CD14-positive monocyte (primary cell): ENCODE measurements around the gene CEMP1. TPM values are rescaled to one million over a fixed set of nuclear protein-coding genes. Genes with fewer than 3 reads are reported as not detected.

ENCODE experiments used
- DNase-seq, 3 donors: peaks; one replicate each; pipeline ENCODE4 v3.0.0-alpha.2; 2011 to 2022
- H2AFZ ChIP-seq: 2 replicates; pipeline ENCODE4 v1.6.0; 2012; ENCODE audit warnings: mild to moderate bottlenecking, low read depth, low read length, inconsistent platforms; ENCODE audit not compliant: insufficient read depth, poor library complexity, severe bottlenecking
- H3K27ac ChIP-seq, 2 donors: 1 replicate in 1 of 2; 2 replicates in 1 of 2; pipeline ENCODE4 v1.5.1; 2012 to 2013; ENCODE audit warnings: low read length in 2 of 2, control low read depth in 1 of 2, inconsistent platforms in 1 of 2, low read depth in 1 of 2, mild to moderate bottlenecking in 1 of 2
- H3K27me3 ChIP-seq, 2 donors: one replicate each; pipeline versions ENCODE4 v1.6.0 to v1.6.1; 2011 to 2013; ENCODE audit warnings: low read length in 2 of 2; ENCODE audit not compliant: control insufficient read depth in 2 of 2, insufficient read depth in 2 of 2
- H3K36me3 ChIP-seq, 2 donors: replicated peaks in 1 of 2; 1 replicate in 1 of 2; 2 replicates in 1 of 2; pipeline versions ENCODE4 v1.5.1 to v1.6.1; 2012 to 2013; ENCODE audit warnings: low read length in 2 of 2, control low read depth in 1 of 2, inconsistent platforms in 1 of 2, mild to moderate bottlenecking in 1 of 2; ENCODE audit not compliant: insufficient read depth in 2 of 2, control insufficient read depth in 1 of 2
- H3K4me1 ChIP-seq, 2 donors: 1 replicate in 1 of 2; 2 replicates in 1 of 2; pipeline versions ENCODE4 v1.5.1 to v1.6.1; 2012 to 2013; ENCODE audit warnings: low read length in 2 of 2, control low read depth in 1 of 2, inconsistent platforms in 1 of 2, mild to moderate bottlenecking in 1 of 2, moderate library complexity in 1 of 2; ENCODE audit not compliant: insufficient read depth in 2 of 2, control insufficient read depth in 1 of 2
- H3K4me2 ChIP-seq: replicated peaks from 2 replicates; pipeline ENCODE3; 2012; ENCODE audit warnings: low read length, moderate library complexity, mild to moderate bottlenecking; ENCODE audit not compliant: poor library complexity, severe bottlenecking; ENCODE audit errors: extremely low read depth
- H3K4me3 ChIP-seq, 3 experiments: fragments of 200-600 bp in 1 of 3; sonication (generic) in 1 of 3; replicated peaks in 1 of 3; 1 replicate in 2 of 3; 2 replicates in 1 of 3; pipeline ENCODE4 v1.5.1; 2011 to 2013; ENCODE audit warnings: low read length in 3 of 3, mild to moderate bottlenecking in 3 of 3, control low read depth in 2 of 3, low read depth in 2 of 3, inconsistent platforms in 1 of 3, moderate library complexity in 1 of 3
- H3K79me2 ChIP-seq: 2 replicates; pipeline ENCODE4 v1.6.0; 2012; ENCODE audit warnings: mild to moderate bottlenecking, control low read depth, inconsistent platforms, low read length, moderate library complexity; ENCODE audit not compliant: insufficient read depth
- H3K9ac ChIP-seq: 2 replicates; pipeline ENCODE4 v1.6.0; 2017; ENCODE audit warnings: low read length, mild to moderate bottlenecking; ENCODE audit not compliant: insufficient read depth, poor library complexity, severe bottlenecking
- H3K9me3 ChIP-seq, 2 donors: replicated peaks in 1 of 2; 1 replicate in 1 of 2; 2 replicates in 1 of 2; pipeline versions ENCODE4 v1.5.1 to v1.6.1; 2012 to 2013; ENCODE audit warnings: low read length in 2 of 2, control low read depth in 1 of 2; ENCODE audit not compliant: control insufficient read depth in 1 of 2, insufficient read depth in 1 of 2
- H4K20me1 ChIP-seq: 2 replicates; pipeline ENCODE4 v1.6.0; 2012; ENCODE audit warnings: mild to moderate bottlenecking, low read length, control low read depth, moderate library complexity; ENCODE audit not compliant: insufficient read depth
- H3K27ac Mint-ChIP-seq, 7 donors: one replicate each; pipeline ENCODE4 v1.8.0; 2020; ENCODE audit warnings: mild to moderate bottlenecking in 7 of 7, mixed read lengths in 7 of 7, moderate library complexity in 6 of 7, inconsistent platforms in 2 of 7
- H3K27me3 Mint-ChIP-seq, 3 donors: one replicate each; pipeline ENCODE4 v1.8.0; 2021 to 2022; ENCODE audit warnings: low read depth in 3 of 3, mild to moderate bottlenecking in 3 of 3, mixed read lengths in 3 of 3, moderate library complexity in 3 of 3, inconsistent platforms in 1 of 3
- H3K36me3 Mint-ChIP-seq, 2 donors: one replicate each; pipeline ENCODE4 v1.8.0; 2020; ENCODE audit warnings: mixed read lengths in 2 of 2, inconsistent platforms in 1 of 2, mild to moderate bottlenecking in 1 of 2
- H3K4me1 Mint-ChIP-seq: one replicate; pipeline ENCODE4 v1.8.0; 2020; ENCODE audit warnings: mild to moderate bottlenecking, mixed read lengths
- H3K4me3 Mint-ChIP-seq, 2 donors: one replicate each; pipeline ENCODE4 v1.8.0; 2020; ENCODE audit warnings: mild to moderate bottlenecking in 2 of 2, mixed read lengths in 2 of 2, moderate library complexity in 1 of 2
- H3K9me3 Mint-ChIP-seq, 7 donors: one replicate each; pipeline ENCODE4 v1.8.0; 2020 to 2022; ENCODE audit warnings: mixed read lengths in 7 of 7, mild to moderate bottlenecking in 6 of 7, moderate library complexity in 6 of 7, inconsistent platforms in 2 of 7
- CTCF ChIP-seq: fragments of 200-600 bp; IDR thresholded peaks from one replicate; pipeline ENCODE4 v1.8.0; 2022; ENCODE audit warnings: antibody characterized with exemption, mild to moderate bottlenecking
- WGBS: methylation state at CpG from one replicate; pipeline ENCODE4 v1.1.5; 2013; ENCODE audit warnings: missing lambda C conversion rate; ENCODE audit not compliant: insufficient coverage; 5-methylcytosine and 5-hydroxymethylcytosine counted together
- intact Hi-C, 2 donors: fragments of 100-400 bp; cut with micrococcal nuclease; formaldehyde crosslinking; loops; one replicate each; pipeline versions ENCODE4 v1.15.0 to v1.15.1; 2023
- polyA plus RNA-seq, 3 donors: library from polyadenylated mRNA; depleted of rRNA in 1 of 3; unstranded in 2 of 3; stranded (reverse) in 1 of 3; fragments of 300-500 nt in 2 of 3; fragments of >200 nt in 1 of 3; fragmentation: Illumina TruSeq in 2 of 3; gene quantifications; 1 replicate in 2 of 3; 2 replicates in 1 of 3; pipeline ENCODE4 v1.2.3, GENCODE V29; 2012 to 2021

Gene CEMP1
- polyA plus RNA-seq, 3 donors, result 0.12 to 0.56 TPM; not detected in 1

GRCh38 chr16:2482708-2483534 lies 48.3 kb downstream of the CEMP1 start:
- Mint-ChIP-seq H3K4me3 (no peak overlapping the region), H3K27me3 (peaks cover 2 to 5% (median 4%) of the 10 kb centered on the region in 3 donors), H3K4me1 (peaks cover 50% of the 10 kb centered on the region), H3K27ac (peak overlapping the region in 2 of 7 donors; percentile 22 to 64), H3K9me3 (peaks cover 0 to 2% (median 0%) of the 10 kb centered on the region in 7 donors), H3K36me3 (peaks cover 18 to 55% of the 10 kb centered on the region in 2 donors)
- no peak overlapping the region for H3K27ac ChIP-seq
- H3K4me3 ChIP-seq, result no peak overlapping the region
- intact Hi-C loops, result no loop called here
- TF ChIP-seq CTCF, result no peak
- no peaks in the 10 kb centered on the region for H3K9me3 ChIP-seq
- WGBS, result 87% methylated on average over 20 of the region's 32 CpGs
- no peak overlapping the region for H3K9ac ChIP-seq
- H2AFZ ChIP-seq, result no peak overlapping the region
- H4K20me1 ChIP-seq, result peaks cover 24% of the 10 kb centered on the region
- H3K27me3 ChIP-seq, result no peaks in the 10 kb centered on the region
- no peak for DNase-seq
- H3K79me2 ChIP-seq, result peaks cover 65% of the 10 kb centered on the region
- no peak overlapping the region for H3K4me2 ChIP-seq
- peaks cover 23 to 29% of the 10 kb centered on the region in 2 donors for H3K4me1 ChIP-seq
- H3K36me3 ChIP-seq, result no peaks in the 10 kb centered on the region

- H3K4me3 Mint-ChIP-seq, result no peak overlapping the region
- peak overlapping the region in 1 of 7 donors; percentile 50 for H3K27ac Mint-ChIP-seq
- H3K9me3 ChIP-seq, result no peaks in the 10 kb centered on the region
- H3K27me3 Mint-ChIP-seq, result peaks cover 0 to 3% (median 1%) of the 10 kb centered on the region in 3 donors
- H3K4me1 Mint-ChIP-seq, result peaks cover 50% of the 10 kb centered on the region
- peaks cover 16 to 27% of the 10 kb centered on the region in 2 donors for H3K4me1 ChIP-seq
- H3K4me3 ChIP-seq, result no peak overlapping the region
- intact Hi-C loops, result no loop called here
- H3K27ac ChIP-seq, result no peak overlapping the region
- no peak for DNase-seq
- H4K20me1 ChIP-seq, result peaks cover 24% of the 10 kb centered on the region
- H3K79me2 ChIP-seq, result peaks cover 67% of the 10 kb centered on the region
- no peak overlapping the region for H3K9ac ChIP-seq
- H3K4me2 ChIP-seq, result no peak overlapping the region
- WGBS, result 87% methylated on average over 11 of the region's 13 CpGs
- H3K36me3 Mint-ChIP-seq, result peaks cover 15 to 55% of the 10 kb centered on the region in 2 donors
- no peaks in the 10 kb centered on the region for H3K27me3 ChIP-seq
- no peak for TF ChIP-seq CTCF
- H3K36me3 ChIP-seq, result no peaks in the 10 kb centered on the region
- no peak overlapping the region for H2AFZ ChIP-seq
- peaks cover 0 to 2% (median 0%) of the 10 kb centered on the region in 7 donors for H3K9me3 Mint-ChIP-seq
Observed at GRCh38 chr16:2482249-2482648, 49.0 kb downstream of the CEMP1 start.
